Type B pancreatic cell (in vitro differentiated cells): ENCODE measurements around the gene SPATA16. TPM values are rescaled to one million over a fixed set of nuclear protein-coding genes. Genes with fewer than 3 reads are reported as not detected.

Experiments
- DNase-seq: peaks from one replicate; pipeline ENCODE4 v3.0.0; 2021; ENCODE audit warnings: mixed read lengths; ENCODE audit not compliant: unreplicated experiment; ENCODE audit errors: extremely low spot score
- H3K27ac Mint-ChIP-seq: 2 replicates; pipeline ENCODE4 v1.8.0; 2021; ENCODE audit warnings: mild to moderate bottlenecking, mixed read lengths
- H3K27me3 Mint-ChIP-seq: 2 replicates; pipeline ENCODE4 v1.8.0; 2021; ENCODE audit warnings: mixed read lengths
- H3K36me3 Mint-ChIP-seq: 2 replicates; pipeline ENCODE4 v1.8.0; 2021; ENCODE audit warnings: mixed read lengths
- H3K4me1 Mint-ChIP-seq: one replicate; pipeline ENCODE4 v1.8.0; 2021; ENCODE audit warnings: mixed read lengths; ENCODE audit not compliant: unreplicated experiment
- H3K4me3 Mint-ChIP-seq: 2 replicates; pipeline ENCODE4 v1.8.0; 2021; ENCODE audit warnings: mild to moderate bottlenecking, mixed read lengths
- H3K9me3 Mint-ChIP-seq: 2 replicates; pipeline ENCODE4 v1.8.0; 2021; ENCODE audit warnings: mixed read lengths
- CTCF ChIP-seq: fragments of 200-600 bp; sonication (generic); conservative IDR thresholded peaks from 2 replicates; pipeline ENCODE4 v1.5.0; 2021; ENCODE audit warnings: antibody characterized with exemption, mild to moderate bottlenecking
- total RNA-seq: library from RNA; stranded (reverse); gene quantifications from 2 replicates; pipeline ENCODE4 v1.2.1, GENCODE V29; 2021; ENCODE audit warnings: low replicate concordance

The SPATA16 gene
- total RNA-seq, 1 donor from 2014 or later: not detected

GRCh38 chr3:172877011-172877410 is 264.0 kb downstream of the SPATA16 start:
- Mint-ChIP-seq H3K4me1 (peaks cover 16% of the 10 kb centered on the region), H3K36me3 (peaks cover 4% of the 10 kb centered on the region), H3K9me3 (peaks cover 23% of the 10 kb centered on the region), H3K27ac (no peak overlapping the region), H3K27me3 (no peaks in the 10 kb centered on the region), H3K4me3 (no peak overlapping the region)
- DNase-seq: no peak
- no peak for TF ChIP-seq CTCF

GRCh38 chr3:172876297-172876696 is 264.7 kb downstream of the SPATA16 start:
- no peak overlapping the region for H3K27ac Mint-ChIP-seq
- H3K9me3 Mint-ChIP-seq: peaks cover 17% of the 10 kb centered on the region
- H3K36me3 Mint-ChIP-seq: peaks cover 4% of the 10 kb centered on the region

GRCh38 chr3:172875039-172875438 is 266.0 kb downstream of the SPATA16 start:
- Mint-ChIP-seq H3K4me1 (peaks cover 16% of the 10 kb centered on the region), H3K27ac (no peak overlapping the region), H3K36me3 (peaks cover 4% of the 10 kb centered on the region), H3K9me3 (peaks cover 11% of the 10 kb centered on the region), H3K4me3 (no peak overlapping the region), H3K27me3 (peaks cover 3% of the 10 kb centered on the region)
- no peak for TF ChIP-seq CTCF
- DNase-seq: no peak

More at GRCh38 chr3:172876297-172876696, 264.7 kb downstream of the SPATA16 start:
- H3K4me3 Mint-ChIP-seq: no peak overlapping the region
- DNase-seq: no peak
- H3K4me1 Mint-ChIP-seq: peaks cover 16% of the 10 kb centered on the region
- H3K27me3 Mint-ChIP-seq: no peaks in the 10 kb centered on the region
- no peak for TF ChIP-seq CTCF

DNA sequence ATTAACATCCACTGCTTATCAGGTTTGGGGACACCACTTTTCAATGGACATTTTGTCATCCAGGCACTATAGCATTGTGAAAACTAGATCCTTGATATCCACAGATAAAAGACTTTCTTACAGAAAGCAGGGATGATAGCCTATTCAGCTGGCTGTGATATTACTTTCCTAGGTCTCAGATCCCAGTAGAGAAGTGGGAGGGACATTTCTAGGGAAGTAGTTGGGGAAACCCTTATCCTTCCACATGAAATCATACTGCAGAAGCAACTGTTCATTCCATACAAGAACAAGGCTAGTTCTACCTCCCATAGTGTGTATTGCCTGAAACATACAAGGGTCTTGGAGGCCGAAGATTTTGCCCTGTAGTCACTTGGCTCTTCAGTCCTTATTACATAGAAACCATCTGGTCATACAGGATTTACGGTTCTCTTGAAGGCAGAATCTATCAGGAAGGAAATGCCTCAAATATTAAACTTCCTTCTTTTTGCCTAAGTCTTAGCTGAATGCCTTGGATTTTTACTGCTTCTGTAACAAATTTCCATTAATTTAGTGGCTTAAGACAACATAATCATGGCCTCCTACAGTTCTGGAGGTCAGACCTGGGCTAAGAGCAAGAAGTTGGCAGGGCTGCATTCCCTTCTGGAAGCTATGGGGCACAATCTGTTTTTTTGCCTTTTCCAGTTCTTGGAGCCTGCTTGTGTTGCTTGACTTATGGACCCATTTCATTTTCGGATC is 271.1 kb downstream of the SPATA16 start:
- no peaks in the 10 kb centered on the region for H3K9me3 Mint-ChIP-seq
- DNase-seq: no peak
- no peaks in the 10 kb centered on the region for H3K36me3 Mint-ChIP-seq
- H3K27ac Mint-ChIP-seq: no peak overlapping the region
- peaks cover 6% of the 10 kb centered on the region for H3K4me1 Mint-ChIP-seq
- H3K4me3 Mint-ChIP-seq: no peak overlapping the region
- TF ChIP-seq CTCF: no peak
- H3K27me3 Mint-ChIP-seq: peaks cover 3% of the 10 kb centered on the region

DNA sequence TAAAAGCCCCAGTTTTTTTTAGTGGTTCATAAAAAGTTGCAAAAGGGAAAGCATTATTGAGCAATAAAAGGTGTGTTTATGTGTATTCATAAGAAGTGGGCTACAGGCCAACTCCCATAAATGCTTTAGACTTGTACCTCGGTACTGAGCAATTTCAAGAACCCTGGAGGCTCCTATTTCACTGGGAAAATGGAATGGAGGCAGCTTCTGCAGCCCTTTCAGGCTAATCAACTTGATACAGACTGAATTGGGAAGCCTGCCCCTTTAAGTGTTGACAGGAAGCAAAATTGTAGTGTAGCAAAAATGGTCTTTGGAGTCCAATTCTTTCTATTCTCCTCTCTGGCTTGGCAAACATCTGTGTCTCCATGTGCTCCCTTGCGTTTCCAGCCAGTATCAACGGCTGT is 271.7 kb downstream of the SPATA16 start:
- Mint-ChIP-seq H3K36me3 (no peaks in the 10 kb centered on the region), H3K4me3 (no peak overlapping the region), H3K4me1 (peaks cover 7% of the 10 kb centered on the region), H3K27me3 (peaks cover 3% of the 10 kb centered on the region), H3K27ac (no peak overlapping the region), H3K9me3 (no peaks in the 10 kb centered on the region)
- no peak for TF ChIP-seq CTCF
- DNase-seq: no peak
